Activated T-cell treated with anti-CD3 and anti-CD28 coated beads, Interleukin-2, amount 50 U/mL, for 24 hours (primary cell): Measurements from ENCODE around the gene TMEM212.
"Not testable (repeated sequence)": the region's sequence is repeated elsewhere in the genome, so short reads cannot be mapped to it uniquely, and the experiment has no call there.

Experiments used
- DNase-seq: peaks from one replicate; pipeline ENCODE4 v3.0.0-alpha.2; 2020
- H3K27ac Mint-ChIP-seq: 2 replicates; pipeline ENCODE4 v1.8.0; 2020; ENCODE audit warnings: mild to moderate bottlenecking, mixed read lengths
- H3K27me3 Mint-ChIP-seq: 2 replicates; pipeline ENCODE4 v1.8.0; 2020; ENCODE audit warnings: mixed read lengths
- H3K36me3 Mint-ChIP-seq: 2 replicates; pipeline ENCODE4 v1.8.0; 2020; ENCODE audit warnings: low read depth, mixed read lengths
- H3K4me1 Mint-ChIP-seq: 2 replicates; pipeline ENCODE4 v1.8.0; 2020; ENCODE audit warnings: low read depth, mixed read lengths
- H3K4me3 Mint-ChIP-seq: 2 replicates; pipeline ENCODE4 v1.8.0; 2020; ENCODE audit warnings: mild to moderate bottlenecking, moderate library complexity, mixed read lengths
- H3K9me3 Mint-ChIP-seq: 2 replicates; pipeline ENCODE4 v1.8.0; 2020; ENCODE audit warnings: mixed read lengths

Gene TMEM212

DNA sequence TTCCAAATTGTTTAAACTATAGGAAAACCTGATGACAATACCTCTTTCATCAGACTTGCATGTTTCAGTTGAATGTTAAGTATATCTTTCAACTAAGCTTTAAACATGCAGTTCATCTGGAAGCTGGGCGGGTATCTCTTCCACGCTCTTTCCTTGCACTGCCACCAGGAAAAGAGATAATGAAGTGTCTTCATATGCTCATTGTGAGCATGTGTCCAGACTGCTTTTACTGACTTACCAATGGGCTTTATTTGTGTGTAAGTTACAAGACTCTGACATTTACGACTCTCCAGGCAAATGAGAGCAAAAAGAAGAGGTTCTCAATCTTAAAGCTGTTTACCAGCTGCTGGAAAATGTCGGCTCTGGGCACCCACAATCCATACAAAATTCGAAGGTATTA, 52.8 kb downstream of the TMEM212 start:
- Mint-ChIP-seq H3K36me3 (no peaks in the 10 kb centered on the region), H3K27me3 (peaks cover 26% of the 10 kb centered on the region), H3K27ac (no peak overlapping the region), H3K9me3 (no peaks in the 10 kb centered on the region), H3K4me1 (peaks cover 4% of the 10 kb centered on the region), H3K4me3 (no peak overlapping the region)
- DNase-seq = no peak

DNA sequence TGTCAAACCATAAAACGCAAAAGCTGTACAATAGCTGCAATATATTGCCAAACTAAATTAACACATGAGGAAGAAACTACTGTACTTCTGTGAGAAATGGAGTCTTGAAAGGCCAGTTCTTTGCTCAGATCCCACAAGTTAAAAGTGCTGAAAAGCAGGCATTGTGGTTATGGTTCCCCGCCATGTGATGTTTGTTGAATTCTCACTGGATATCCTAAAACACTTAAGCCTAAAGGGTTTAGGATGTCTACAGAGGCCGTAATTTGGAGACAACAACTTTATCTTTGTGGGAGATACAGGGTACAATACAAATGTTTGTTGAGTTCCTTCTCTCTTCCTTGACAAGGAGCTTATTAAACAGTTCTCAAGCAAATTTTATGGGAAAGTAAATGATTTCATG, 53.2 kb downstream of the TMEM212 start:
- Mint-ChIP-seq H3K4me1 (peaks cover 1% of the 10 kb centered on the region), H3K9me3 (no peaks in the 10 kb centered on the region), H3K4me3 (no peak overlapping the region), H3K36me3 (no peaks in the 10 kb centered on the region), H3K27me3 (peaks cover 26% of the 10 kb centered on the region), H3K27ac (no peak overlapping the region)
- no peak for DNase-seq

DNA sequence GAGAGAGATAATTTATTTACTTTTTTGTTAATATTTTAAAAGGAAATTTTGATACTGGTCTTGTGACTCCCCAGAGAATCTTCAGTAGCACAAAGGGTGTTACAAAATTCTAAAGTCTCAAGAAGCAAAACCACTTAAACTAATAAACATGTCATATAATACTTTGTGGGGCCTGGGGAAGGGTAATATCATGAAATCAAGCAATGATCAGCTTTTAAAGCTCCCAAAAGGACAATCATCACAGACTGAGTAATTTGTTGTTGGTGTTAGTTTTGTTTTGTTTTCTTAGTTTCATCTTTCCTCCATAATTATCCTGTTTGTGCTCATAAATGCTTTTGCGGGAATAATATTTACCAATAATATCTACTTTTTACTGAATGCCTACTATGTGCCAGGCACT, 55.0 kb downstream of the TMEM212 start:
- no peak for DNase-seq
- Mint-ChIP-seq H3K4me3 (no peak overlapping the region), H3K36me3 (no peaks in the 10 kb centered on the region), H3K9me3 (no peaks in the 10 kb centered on the region), H3K27ac (no peak overlapping the region), H3K27me3 (peaks cover 24% of the 10 kb centered on the region), H3K4me1 (no peaks in the 10 kb centered on the region)

DNA sequence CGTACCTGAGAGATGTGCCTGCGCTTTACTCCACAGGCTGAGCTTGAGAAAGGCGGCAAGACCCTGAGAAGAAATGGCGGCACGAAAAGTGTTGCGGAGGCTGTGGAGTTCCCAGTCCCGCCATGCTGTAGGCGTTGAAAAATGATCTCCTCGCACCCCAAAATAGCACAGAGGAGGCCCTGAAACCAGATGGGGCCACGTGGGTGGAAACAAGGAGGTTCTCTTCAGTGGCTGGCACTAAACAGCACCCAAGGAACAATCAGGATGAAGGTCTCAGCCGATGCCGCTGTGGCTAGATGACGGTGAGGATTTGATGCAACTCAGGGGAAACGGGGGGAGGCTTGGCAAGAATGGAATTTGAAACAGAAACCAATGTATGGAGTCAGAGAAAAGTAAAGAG, 57.3 kb downstream of the TMEM212 start:
- Mint-ChIP-seq H3K27ac (no peak overlapping the region), H3K27me3 (peaks cover 11% of the 10 kb centered on the region), H3K4me1 (no peaks in the 10 kb centered on the region), H3K4me3 (no peak overlapping the region), H3K36me3 (no peaks in the 10 kb centered on the region), H3K9me3 (no peaks in the 10 kb centered on the region)
- no peak for DNase-seq

DNA sequence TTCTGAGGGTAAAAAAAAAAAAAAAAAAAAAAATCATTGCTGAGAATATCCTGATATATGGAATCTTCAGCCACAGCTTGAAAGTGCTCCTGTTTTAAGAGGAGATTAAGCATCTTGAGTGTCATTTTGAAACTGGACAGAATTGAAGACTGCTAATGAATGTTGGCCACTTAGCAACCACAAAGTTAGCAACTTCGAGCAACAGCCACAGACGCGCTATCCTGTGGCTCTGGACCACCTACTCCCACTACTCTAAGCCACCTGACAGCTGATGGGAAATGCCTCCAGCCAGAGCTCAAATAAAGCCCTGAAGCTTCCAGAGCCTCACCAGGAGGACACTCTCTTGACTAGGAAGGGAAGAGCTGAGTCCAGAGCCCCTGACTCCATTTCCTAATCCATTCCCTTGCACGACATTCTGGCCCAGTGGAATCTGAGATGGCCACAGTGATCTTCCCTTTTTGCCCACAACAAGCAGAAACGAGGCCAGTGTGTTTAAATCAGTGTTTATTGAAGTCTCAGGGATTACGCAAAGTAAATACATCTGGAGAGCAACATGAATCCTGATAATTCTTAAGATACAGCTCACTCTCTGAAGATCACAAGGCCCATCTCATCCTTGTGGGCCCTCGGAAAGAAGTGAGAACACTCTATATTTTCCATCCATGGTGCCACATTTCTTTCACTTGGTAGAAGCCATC, 58.6 kb downstream of the TMEM212 start:
- no peak overlapping the region for H3K27ac Mint-ChIP-seq
- DNase-seq = no peak
- no peak overlapping the region for H3K4me3 Mint-ChIP-seq
- H3K9me3 Mint-ChIP-seq = no peaks in the 10 kb centered on the region
- H3K4me1 Mint-ChIP-seq = no peaks in the 10 kb centered on the region
- H3K36me3 Mint-ChIP-seq = no peaks in the 10 kb centered on the region
- H3K27me3 Mint-ChIP-seq = peaks cover 6% of the 10 kb centered on the region

- Mint-ChIP-seq H3K27me3 (peaks cover 6% of the 10 kb centered on the region), H3K4me3 (no peak overlapping the region), H3K4me1 (no peaks in the 10 kb centered on the region), H3K9me3 (no peaks in the 10 kb centered on the region), H3K36me3 (no peaks in the 10 kb centered on the region), H3K27ac (no peak overlapping the region)
- no peak for DNase-seq
Observed at GRCh38 chr3:171904829-171905228, 61.7 kb downstream of the TMEM212 start.

DNA sequence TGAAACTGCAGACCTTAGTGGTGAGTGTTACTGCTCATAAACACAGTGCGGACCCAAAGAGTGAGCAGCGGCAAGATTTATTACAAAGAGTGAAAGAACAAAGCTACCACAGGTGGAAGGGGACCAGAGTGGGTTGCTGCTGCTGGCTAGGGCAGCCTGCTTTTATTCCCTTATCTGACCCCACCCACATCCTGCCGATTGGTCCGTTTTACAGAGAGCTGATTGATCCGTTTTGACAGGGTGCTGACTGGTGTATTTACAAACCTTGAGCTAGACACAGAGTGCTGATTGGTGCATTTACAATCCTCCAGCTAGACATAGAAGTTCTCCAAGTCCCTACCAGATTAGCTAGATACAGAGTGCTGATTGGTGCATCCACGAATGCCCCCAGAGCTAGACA, 63.4 kb downstream of the TMEM212 start:
- DNase-seq, H3K4me1 Mint-ChIP-seq, H3K4me3 Mint-ChIP-seq, H3K36me3 Mint-ChIP-seq, H3K27me3 Mint-ChIP-seq, H3K27ac Mint-ChIP-seq, H3K9me3 Mint-ChIP-seq: not testable (repeated sequence)

DNA sequence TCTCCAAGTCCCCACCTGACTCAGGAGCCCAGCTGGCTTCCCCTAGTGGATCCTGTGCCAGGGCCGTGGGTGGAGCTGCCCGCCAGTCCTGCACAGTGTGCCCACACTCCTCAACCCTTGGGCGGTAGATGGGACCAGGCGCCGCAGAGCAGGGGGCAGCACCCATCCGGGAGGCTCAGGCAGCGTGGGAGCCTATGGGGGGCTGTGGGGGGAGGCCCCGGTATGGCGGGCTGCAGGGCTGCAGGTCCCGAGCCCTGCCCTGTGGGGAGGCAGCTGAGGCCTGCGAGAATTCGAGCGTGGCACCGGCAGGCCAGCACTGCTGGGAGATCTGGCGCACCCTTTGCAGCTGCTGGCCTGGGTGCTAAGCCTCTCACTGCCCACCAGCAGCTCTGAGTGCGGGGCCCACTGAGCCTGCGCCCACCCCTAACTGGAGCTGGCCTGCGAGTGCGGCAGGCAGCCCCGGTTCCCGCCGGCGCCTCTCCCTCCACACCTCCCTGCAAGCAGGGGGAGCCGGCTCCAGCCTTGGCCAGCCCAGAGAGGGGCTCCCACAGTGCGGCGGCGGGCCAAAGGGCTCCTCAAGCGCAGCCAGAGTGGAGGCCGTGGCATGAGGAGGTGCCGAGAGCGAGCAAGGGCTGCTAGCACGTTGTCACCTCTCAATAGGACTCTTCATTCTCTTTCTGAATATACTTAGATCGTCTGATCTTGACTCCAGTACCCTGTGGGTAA, 64.0 kb downstream of the TMEM212 start:
- Mint-ChIP-seq H3K27ac (no peak overlapping the region), H3K9me3 (peaks cover 3% of the 10 kb centered on the region), H3K4me1 (no peaks in the 10 kb centered on the region), H3K27me3 (no peaks in the 10 kb centered on the region), H3K36me3 (no peaks in the 10 kb centered on the region), H3K4me3 (no peak overlapping the region)
- no peak for DNase-seq

DNA sequence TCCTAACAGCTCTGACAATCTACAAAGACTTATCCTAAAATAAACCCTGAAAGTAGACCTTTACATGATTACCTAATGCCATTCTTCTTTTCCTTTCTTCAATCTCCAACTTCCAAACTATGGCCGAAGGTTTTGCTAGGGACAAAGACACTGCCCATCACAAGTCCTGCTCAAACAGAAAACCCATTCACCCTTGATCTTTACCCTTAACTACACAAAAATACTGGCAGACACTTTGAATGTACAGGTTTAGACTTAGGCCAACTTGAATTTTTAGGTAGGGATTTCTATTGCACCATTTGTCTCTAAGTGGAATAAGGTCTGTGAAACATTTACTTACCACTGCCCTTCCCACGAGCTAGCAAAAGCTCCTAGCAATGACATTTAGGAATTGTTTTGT, 64.6 kb downstream of the TMEM212 start:
- H3K9me3 Mint-ChIP-seq = peaks cover 3% of the 10 kb centered on the region
- no peak for DNase-seq
- H3K36me3 Mint-ChIP-seq = no peaks in the 10 kb centered on the region
- no peak overlapping the region for H3K27ac Mint-ChIP-seq
- no peaks in the 10 kb centered on the region for H3K4me1 Mint-ChIP-seq
- H3K4me3 Mint-ChIP-seq = no peak overlapping the region
- H3K27me3 Mint-ChIP-seq = no peaks in the 10 kb centered on the region

- Mint-ChIP-seq H3K4me1 (no peaks in the 10 kb centered on the region), H3K27me3 (peaks cover 1% of the 10 kb centered on the region), H3K27ac (no peak overlapping the region), H3K4me3 (no peak overlapping the region), H3K9me3 (peaks cover 3% of the 10 kb centered on the region), H3K36me3 (no peaks in the 10 kb centered on the region)
- no peak for DNase-seq
Observed at GRCh38 chr3:171908731-171909130, 65.6 kb downstream of the TMEM212 start.
